H1 (cell line): ENCODE data around the gene CTBP2. TPM values are rescaled to one million over a fixed set of nuclear protein-coding genes. Genes with fewer than 3 reads are reported as not detected.

Source experiments
- CTCF ChIA-PET: fragments of 300-600 bp; sonication (Branson Sonifier 250); formaldehyde crosslinking; loops from one replicate; lab custom pipeline; 2021; ENCODE audit not compliant: partially characterized antibody; lab: Charles Lee
- POLR2A ChIA-PET: fragments of 300-600 bp; sonication (Branson Sonifier 250); formaldehyde crosslinking; loops from one replicate; lab custom pipeline; 2021; ENCODE audit warnings: inconsistent platforms; ENCODE audit not compliant: partially characterized antibody; lab: Charles Lee
- DNase-seq, 2 experiments: peaks; one replicate each; pipeline versions ENCODE4 v3.0.0 to v3.0.0-alpha.2; 2010 to 2022; ENCODE audit warnings: low spot score in 2 of 2, low read depth in 1 of 2, mixed read lengths in 1 of 2
- FAIRE-seq: peaks from 2 replicates; lab custom pipeline; 2011; peaks lifted over from hg19 to GRCh38; lab: Jason Lieb, UNC
- H2AFZ ChIP-seq: 2 replicates; pipeline ENCODE4 v1.8.1; 2012; ENCODE audit warnings: low read length, inconsistent platforms
- H2AK5ac ChIP-seq: 2 replicates; pipeline ENCODE4 v1.6.1; 2013; ENCODE audit warnings: low read depth, low read length
- H2BK120ac ChIP-seq: replicated peaks from 2 replicates; pipeline ENCODE3; 2013; ENCODE audit warnings: low read depth, low read length, inconsistent platforms
- H2BK12ac ChIP-seq: 2 replicates; pipeline ENCODE4 v1.6.1; 2013; ENCODE audit warnings: low read depth, low read length
- H2BK15ac ChIP-seq: 2 replicates; pipeline ENCODE4 v1.6.1; 2013; ENCODE audit warnings: low read length
- H2BK20ac ChIP-seq: 2 replicates; pipeline ENCODE4 v1.6.1; 2013; ENCODE audit warnings: low read length
- H2BK5ac ChIP-seq: 2 replicates; pipeline ENCODE4 v1.6.1; 2013; ENCODE audit warnings: low read depth, low read length
- H3K14ac ChIP-seq: 2 replicates; pipeline ENCODE4 v1.6.1; 2013; ENCODE audit warnings: inconsistent platforms; ENCODE audit not compliant: insufficient read length
- H3K18ac ChIP-seq: 2 replicates; pipeline ENCODE4 v1.6.1; 2013; ENCODE audit warnings: low read length; ENCODE audit errors: extremely low read depth
- H3K23ac ChIP-seq: 2 replicates; pipeline ENCODE4 v1.6.1; 2013; ENCODE audit warnings: inconsistent platforms; ENCODE audit not compliant: insufficient read length
- H3K23me2 ChIP-seq: 2 replicates; pipeline ENCODE4 v1.6.1; 2013; ENCODE audit warnings: low read depth, low read length
- H3K27ac ChIP-seq: 2 replicates; pipeline ENCODE4 v1.6.1; 2011; ENCODE audit warnings: low read depth, low read length, inconsistent platforms
- H3K27me3 ChIP-seq, 4 experiments: replicated peaks in 1 of 4; 1 replicate in 1 of 4; 2 replicates in 3 of 4; pipeline versions ENCODE4 v1.6.1 to v1.8.1; 2011 to 2013; ENCODE audit warnings: low read length in 3 of 4, mild to moderate bottlenecking in 3 of 4, inconsistent platforms in 2 of 4, mixed read lengths in 2 of 4, moderate library complexity in 1 of 4; ENCODE audit not compliant: control insufficient read depth in 3 of 4, insufficient read depth in 3 of 4; ENCODE audit errors: extremely low read depth in 1 of 4
- H3K36me3 ChIP-seq, 4 experiments: 2 replicates each; pipeline versions ENCODE4 v1.6.1 to v1.8.1; 2011 to 2013; ENCODE audit warnings: mild to moderate bottlenecking in 4 of 4, low read length in 3 of 4, moderate library complexity in 2 of 4, control low read depth in 1 of 4, inconsistent platforms in 1 of 4; ENCODE audit not compliant: insufficient read depth in 4 of 4, control insufficient read depth in 2 of 4
- H3K4ac ChIP-seq: replicated peaks from 2 replicates; pipeline ENCODE3; 2013; ENCODE audit warnings: low read length, low read depth, mixed read lengths, inconsistent platforms; ENCODE audit not compliant: insufficient read length
- H3K4me1 ChIP-seq, 4 experiments: replicated peaks in 1 of 4; 1 replicate in 1 of 4; 2 replicates in 3 of 4; pipeline versions ENCODE4 v1.6.1 to v1.8.1; 2011 to 2013; ENCODE audit warnings: low read length in 3 of 4, inconsistent platforms in 2 of 4, mixed read lengths in 1 of 4; ENCODE audit not compliant: insufficient read depth in 4 of 4, control insufficient read depth in 3 of 4
- H3K4me2 ChIP-seq, 2 experiments: 2 replicates each; pipeline versions ENCODE4 v1.6.1 to v1.8.1; 2011 to 2013; ENCODE audit warnings: low read depth in 2 of 2, low read length in 2 of 2, control low read depth in 1 of 2, inconsistent platforms in 1 of 2, mild to moderate bottlenecking in 1 of 2; ENCODE audit not compliant: insufficient read depth in 1 of 2
- H3K4me3 ChIP-seq, 4 experiments: fragments of 200-600, 300-600 bp in 1 of 4; sonication (generic), shearing (Covaris generic), sonication (Bioruptor Twin) in 1 of 4; 2 replicates each; pipeline versions ENCODE4 v1.5.1 to v1.8.1; 2011 to 2016; ENCODE audit warnings: low read length in 4 of 4, low read depth in 3 of 4, control low read depth in 2 of 4, inconsistent platforms in 2 of 4, mild to moderate bottlenecking in 2 of 4, mixed read lengths in 1 of 4, moderate library complexity in 1 of 4; ENCODE audit not compliant: insufficient read depth in 2 of 4; ENCODE audit errors: extremely low read depth in 1 of 4
- H3K56ac ChIP-seq: replicated peaks from 2 replicates; pipeline ENCODE3; 2013; ENCODE audit warnings: low read depth, mild to moderate bottlenecking, mixed read lengths, low read length, inconsistent platforms; ENCODE audit not compliant: insufficient read length
- H3K79me1 ChIP-seq: 2 replicates; pipeline ENCODE4 v1.6.1; 2013; ENCODE audit warnings: low read depth, low read length, control low read depth
- H3K79me2 ChIP-seq, 2 experiments: 2 replicates each; pipeline versions ENCODE4 v1.6.1 to v1.8.1; 2012 to 2013; ENCODE audit warnings: low read length in 2 of 2, mild to moderate bottlenecking in 2 of 2, inconsistent platforms in 1 of 2; ENCODE audit not compliant: insufficient read depth in 2 of 2, control insufficient read depth in 1 of 2
- H3K9ac ChIP-seq, 4 experiments: replicated peaks in 1 of 4; 1 replicate in 1 of 4; 2 replicates in 3 of 4; pipeline versions ENCODE4 v1.6.1 to v1.8.1; 2011 to 2013; ENCODE audit warnings: low read depth in 3 of 4, low read length in 3 of 4, control low read depth in 2 of 4, mild to moderate bottlenecking in 2 of 4, moderate library complexity in 2 of 4, inconsistent platforms in 1 of 4; ENCODE audit errors: extremely low read depth in 1 of 4
- H3K9me3 ChIP-seq, 2 experiments: 2 replicates each; pipeline versions ENCODE4 v1.6.1 to v1.8.1; 2012 to 2013; ENCODE audit warnings: mild to moderate bottlenecking in 2 of 2, moderate library complexity in 2 of 2, control low read depth in 1 of 2, inconsistent platforms in 1 of 2, low read depth in 1 of 2, low read length in 1 of 2, mixed read lengths in 1 of 2; ENCODE audit not compliant: insufficient read depth in 2 of 2
- H4K20me1 ChIP-seq, 2 experiments: replicated peaks in 1 of 2; 2 replicates each; pipeline versions ENCODE3 to v1.8.1; 2011 to 2013; ENCODE audit warnings: inconsistent platforms in 2 of 2, low read length in 2 of 2, mild to moderate bottlenecking in 1 of 2; ENCODE audit not compliant: insufficient read depth in 2 of 2, control insufficient read depth in 1 of 2
- H4K5ac ChIP-seq: 2 replicates; pipeline ENCODE4 v1.6.1; 2013; ENCODE audit warnings: low read length, low read depth, mixed read lengths, inconsistent platforms; ENCODE audit not compliant: insufficient read length
- H4K8ac ChIP-seq: 2 replicates; pipeline ENCODE4 v1.8.0; 2013; ENCODE audit warnings: mild to moderate bottlenecking, moderate library complexity, low read length, inconsistent platforms; ENCODE audit not compliant: insufficient read depth; ENCODE audit errors: extremely low read depth
- H4K91ac ChIP-seq: replicated peaks from 2 replicates; pipeline ENCODE3; 2013; ENCODE audit warnings: low read length, mixed read lengths, inconsistent platforms; ENCODE audit not compliant: insufficient read length
- CTCF ChIP-seq, 3 experiments: IDR thresholded peaks; 1 replicate in 2 of 3; 2 replicates in 1 of 3; pipeline versions ENCODE4 v1.5.1 to v1.6.1; 2011; ENCODE audit warnings: low read length in 3 of 3, mild to moderate bottlenecking in 3 of 3, inconsistent platforms in 2 of 3, low read depth in 1 of 3, moderate library complexity in 1 of 3; ENCODE audit not compliant: insufficient read depth in 1 of 3; ENCODE audit errors: control extremely low read depth in 1 of 3
- FOSL1 ChIP-seq: IDR thresholded peaks from 2 replicates; pipeline ENCODE4 v1.6.1; 2011; ENCODE audit warnings: mild to moderate bottlenecking, low read depth, low read length, moderate library complexity; ENCODE audit not compliant: insufficient read depth
- GABPA ChIP-seq: IDR thresholded peaks from 2 replicates; pipeline ENCODE4 v1.6.1; 2011; ENCODE audit warnings: mild to moderate bottlenecking, low read length, moderate library complexity, borderline replicate concordance; ENCODE audit not compliant: insufficient read depth
- MAFK ChIP-seq: IDR thresholded peaks from 2 replicates; pipeline ENCODE4 v1.6.1; 2012; ENCODE audit warnings: low read depth, mild to moderate bottlenecking, improper control_type of control experiment, low read length
- RFX5 ChIP-seq: IDR thresholded peaks from 2 replicates; pipeline ENCODE4 v1.6.1; 2011; ENCODE audit warnings: low read depth, low read length, improper control_type of control experiment, borderline replicate concordance
- SUZ12 ChIP-seq: fragments of 200-600 bp; sonication (generic); IDR thresholded peaks from 2 replicates; pipeline ENCODE4 v1.6.1; 2012; ENCODE audit warnings: mild to moderate bottlenecking, inconsistent platforms, low read length, moderate library complexity, mixed read lengths
- WGBS, 2 experiments: shearing (Covaris generic) in 1 of 2; methylation state at CpG; one replicate each; pipeline versions ENCODE4 v1.1.6 to v1.1.7; 2013 to 2015; ENCODE audit warnings: low lambda C conversion rate in 2 of 2, mixed read lengths in 2 of 2, inconsistent platforms in 1 of 2, low coverage in 1 of 2, missing lambda C conversion rate in 1 of 2; ENCODE audit not compliant: insufficient replicate concordance in 2 of 2, insufficient coverage in 1 of 2, insufficient read length in 1 of 2; ENCODE audit errors: extremely low coverage in 1 of 2, missing lambda C conversion rate in 1 of 2; 5-methylcytosine and 5-hydroxymethylcytosine counted together
- polyA plus RNA-seq, 7 experiments: library from polyadenylated mRNA; depleted of rRNA in 3 of 7; stranded (reverse) in 5 of 7; unstranded in 2 of 7; fragments of >200 nt in 5 of 7; fragments of 200-250 nt in 2 of 7; gene quantifications; 1 replicate in 5 of 7; 2 replicates in 1 of 7; 4 replicates in 1 of 7; pipeline versions ENCODE4 v1.2.1 to v1.2.3, GENCODE V29; 2011 to 2013; ENCODE audit warnings: missing spikeins in 2 of 7, mixed read lengths in 2 of 7
- total RNA-seq: library from RNA; stranded (reverse); fragmentation: NEBNext Ultra II Directional; extraction: Animal tissue kit (Norgen Biotek cat#: 25700); gene quantifications from 2 replicates; pipeline ENCODE4 v1.2.1, GENCODE V29; 2021

CTBP2 gene
- total and polyA plus RNA-seq, 2 of the 8 experiments (the other 6 are each of a cell fraction or from before 2014, with no cell fraction given), result 208 to 221 TPM

- Histone ChIP-seq H3K4me3 (no peak overlapping the region), H4K5ac (no peak overlapping the region), H2BK12ac (no peak overlapping the region), H4K8ac (peak overlapping the region; percentile 53; the same call in 1 of the 2 replicates), H3K79me2 (peaks cover 0 to 21% of the 10 kb centered on the region in 2 experiments; a peak in 1 of 4 replicates), H3K14ac (no peak overlapping the region), H4K20me1 (peaks cover 23 to 31% of the 10 kb centered on the region in 2 experiments), H2AFZ (no peak overlapping the region), H3K23me2 (no peaks in the 10 kb centered on the region), H2BK5ac (no peak overlapping the region), H3K9me3 (no peaks in the 10 kb centered on the region), H3K18ac (no peak overlapping the region), H3K27me3 (no peaks in the 10 kb centered on the region), H2BK20ac (no peak overlapping the region), H2BK15ac (no peak overlapping the region), H3K9ac (no peak overlapping the region), H3K36me3 (peaks cover 48 to 97% (median 74%) of the 10 kb centered on the region in 4 experiments), H3K4me2 (no peak overlapping the region), H3K79me1 (peaks cover 6% of the 10 kb centered on the region; the same call in 1 of the 2 replicates), H3K4ac (no peak overlapping the region), H2BK120ac (no peak overlapping the region), H2AK5ac (no peak overlapping the region), H3K27ac (no peak overlapping the region), H3K4me1 (peaks cover 0 to 2% (median 0%) of the 10 kb centered on the region in 4 experiments; a peak in 1 of 7 replicates), H3K56ac (no peak overlapping the region), H3K23ac (no peak overlapping the region), H4K91ac (no peak overlapping the region)
- FAIRE-seq (no peak), DNase-seq (peak in 1 of 2 experiments; percentile 40)
- CTCF ChIA-PET, result interaction anchor here (0.6 kb wide), 1 partner anchor 549 kb away, joined by 4 read pairs; no protein-coding TSS in a partner anchor
- TF ChIP-seq CTCF (IDR thresholded peaks at IDR 0.05; ENCODE audit: control extremely low read depth in 1 of 3, insufficient read depth in 1 of 3, low read depth in 1 of 3, low read length in 3 of 3) (no peak), SUZ12 (no peak), FOSL1 (no peak), MAFK (no peak), RFX5 (no peak), GABPA (no peak)
- POLR2A ChIA-PET, result no interaction called here
- WGBS, 2 experiments, result 91% methylated on average over 35 of the region's 35 CpGs; no CpG with 5 or more reads in 1 of the 2 experiments
These were observed 162.4 kb downstream of the CTBP2 start for GRCh38 chr10:124997771-124998623.
